Choroid plexus epithelial cell (primary cell): Measurements from ENCODE around the gene C2orf42.
"Not testable (repeated sequence)": the region's sequence is repeated elsewhere in the genome, so short reads cannot be mapped to it uniquely, and the experiment has no call there.

ENCODE experiments used
- DNase-seq: peaks from one replicate; pipeline ENCODE4 v3.0.0-alpha.2; 2010; ENCODE audit warnings: low read depth
- H3K4me3 ChIP-seq: 2 replicates; pipeline ENCODE4 v1.5.1; 2011; ENCODE audit warnings: low read depth, mild to moderate bottlenecking, control low read depth, low read length, moderate library complexity
- TF ChIP-seq, protein P1 (sequence below): conservative IDR thresholded peaks from 2 replicates; pipeline ENCODE4 v1.5.1; 2011; ENCODE audit warnings: low read depth, mild to moderate bottlenecking, control low read depth, inconsistent platforms, low read length, moderate library complexity

The C2orf42 gene

GRCh38 chr2:70173520-70173919 lies 17.3 kb downstream of the C2orf42 start:
- no peak overlapping the region for H3K4me3 ChIP-seq
- TF ChIP-seq, protein P1, sequence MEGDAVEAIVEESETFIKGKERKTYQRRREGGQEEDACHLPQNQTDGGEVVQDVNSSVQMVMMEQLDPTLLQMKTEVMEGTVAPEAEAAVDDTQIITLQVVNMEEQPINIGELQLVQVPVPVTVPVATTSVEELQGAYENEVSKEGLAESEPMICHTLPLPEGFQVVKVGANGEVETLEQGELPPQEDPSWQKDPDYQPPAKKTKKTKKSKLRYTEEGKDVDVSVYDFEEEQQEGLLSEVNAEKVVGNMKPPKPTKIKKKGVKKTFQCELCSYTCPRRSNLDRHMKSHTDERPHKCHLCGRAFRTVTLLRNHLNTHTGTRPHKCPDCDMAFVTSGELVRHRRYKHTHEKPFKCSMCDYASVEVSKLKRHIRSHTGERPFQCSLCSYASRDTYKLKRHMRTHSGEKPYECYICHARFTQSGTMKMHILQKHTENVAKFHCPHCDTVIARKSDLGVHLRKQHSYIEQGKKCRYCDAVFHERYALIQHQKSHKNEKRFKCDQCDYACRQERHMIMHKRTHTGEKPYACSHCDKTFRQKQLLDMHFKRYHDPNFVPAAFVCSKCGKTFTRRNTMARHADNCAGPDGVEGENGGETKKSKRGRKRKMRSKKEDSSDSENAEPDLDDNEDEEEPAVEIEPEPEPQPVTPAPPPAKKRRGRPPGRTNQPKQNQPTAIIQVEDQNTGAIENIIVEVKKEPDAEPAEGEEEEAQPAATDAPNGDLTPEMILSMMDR, result no peak
- DNase-seq, result peak; percentile 48

DNA sequence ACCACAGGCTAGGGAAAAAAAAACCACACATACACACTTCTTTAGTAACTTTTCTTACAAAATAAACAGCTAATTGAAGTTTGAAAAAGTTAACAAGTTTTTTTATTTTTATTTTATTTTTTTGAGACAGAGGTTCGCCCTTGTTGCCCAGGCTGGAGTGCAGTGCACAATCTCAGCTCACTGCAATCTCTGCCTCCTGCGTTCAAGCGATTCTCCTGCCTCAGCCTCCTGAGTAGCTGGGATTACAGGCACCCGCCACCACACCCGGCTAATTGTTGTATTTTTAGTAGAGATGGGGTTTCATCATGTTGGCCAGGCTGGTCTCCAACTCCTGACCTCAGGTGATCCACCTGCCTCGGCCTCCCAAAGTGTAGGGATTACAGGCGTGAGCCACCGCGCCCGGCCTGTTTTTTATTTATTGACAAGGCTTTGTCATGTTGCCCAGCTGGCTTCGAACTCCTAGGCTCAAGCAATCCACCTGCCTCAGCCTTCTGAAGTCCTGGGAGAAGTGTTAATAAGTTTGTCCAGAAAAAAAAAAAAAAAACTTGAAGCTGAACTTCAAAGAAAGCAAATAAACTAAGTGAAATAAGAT lies 21.1 kb downstream of the C2orf42 start:
- DNase-seq, result not testable (repeated sequence)

DNA sequence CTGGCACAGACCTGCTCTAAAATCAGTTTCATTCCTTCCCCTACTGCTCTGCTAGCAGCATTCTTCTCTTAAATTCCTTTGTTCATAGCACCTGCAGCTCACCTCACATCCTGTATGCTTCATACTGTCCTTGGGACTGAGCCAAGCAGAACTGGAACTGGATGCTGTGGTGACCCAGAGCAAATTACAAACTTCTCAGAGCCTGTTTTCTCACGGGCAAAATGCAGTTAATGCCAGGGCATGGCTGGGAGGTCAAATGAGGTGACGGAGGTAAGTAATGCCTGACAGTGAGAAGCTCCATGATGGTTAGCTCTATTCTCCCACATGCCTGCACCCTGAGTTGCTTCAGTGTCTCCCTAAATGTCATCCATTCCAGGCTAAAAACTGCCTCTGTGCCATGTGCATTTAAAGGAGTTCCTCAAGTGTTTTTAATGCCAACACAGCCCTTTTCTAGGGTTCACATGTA lies 29.7 kb downstream of the C2orf42 start:
- TF ChIP-seq, protein P1, result no peak
- DNase-seq, result peak; percentile 10
- no peak overlapping the region for H3K4me3 ChIP-seq

More for the DNA sequence above, 21.1 kb downstream of the C2orf42 start:
- H3K4me3 ChIP-seq, result not testable (repeated sequence)

GRCh38 chr2:70160545-70160944 lies 30.3 kb downstream of the C2orf42 start:
- TF ChIP-seq, protein P1, result no peak
- DNase-seq, result no peak
- H3K4me3 ChIP-seq, result no peak overlapping the region

DNA sequence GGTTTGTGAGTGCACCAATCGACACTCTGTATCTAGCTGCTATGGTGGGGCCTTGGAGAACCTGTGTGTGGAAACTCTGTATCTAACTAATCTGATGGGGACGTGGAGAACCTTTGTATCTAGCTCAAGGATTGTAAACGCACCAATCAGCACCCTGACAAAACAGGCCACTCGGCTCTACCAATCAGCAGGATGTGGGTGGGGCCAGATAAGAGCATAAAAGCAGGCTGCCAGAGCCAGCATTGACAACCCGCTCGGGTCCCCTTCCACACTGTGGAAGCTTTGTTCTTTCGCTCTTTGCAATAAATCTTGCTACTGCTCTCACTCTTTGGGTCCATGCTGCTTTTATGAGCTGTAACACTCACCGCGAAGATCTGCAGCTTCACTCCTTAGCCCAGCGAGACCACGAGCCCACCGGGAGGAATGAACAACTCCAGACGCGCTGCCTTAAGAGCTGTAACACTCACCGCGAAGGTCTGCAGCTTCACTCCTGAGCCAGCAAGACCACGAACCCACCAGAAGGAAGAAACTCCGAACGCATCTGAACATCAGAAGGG lies 41.6 kb downstream of the C2orf42 start:
- not testable (repeated sequence) for H3K4me3 ChIP-seq, DNase-seq

GRCh38 chr2:70148211-70148760 lies 42.5 kb downstream of the C2orf42 start:
- not testable (repeated sequence) for H3K4me3 ChIP-seq, DNase-seq

GRCh38 chr2:70145851-70146739 lies 44.7 kb downstream of the C2orf42 start:
- DNase-seq, result no peak
- no peak overlapping the region for H3K4me3 ChIP-seq
- TF ChIP-seq, protein P1, result no peak

- DNase-seq, result no peak
- H3K4me3 ChIP-seq, result no peak overlapping the region
- TF ChIP-seq, protein P1, result no peak
These were observed 45.7 kb downstream of the C2orf42 start for GRCh38 chr2:70145144-70145490.
